Measurements from ENCODE around the gene TBCC. TPM values are rescaled to one million over a fixed set of nuclear protein-coding genes. Genes with fewer than 3 reads are reported as not detected.
"Not testable (repeated sequence)": the region's sequence is repeated elsewhere in the genome, so short reads cannot be mapped to it uniquely, and the experiment has no call there.

TBCC gene
- total RNA-seq, 2 donors from 2014 or later = 26.4 to 33.8 TPM

- no peak for DNase-seq (ENCODE audit: low spot score)
These were observed 1.5 kb downstream of the TBCC start for GRCh38 chr6:42744351-42744893.

GRCh38 chr6:42742116-42742894 is 3.6 kb downstream of the TBCC start:
- ATAC-seq (ENCODE audit: insufficient number of reproducible peaks, low FRiP score, low read depth) (no peak), DNase-seq (ENCODE audit: low spot score) (no peak)

More at GRCh38 chr6:42744351-42744893, 1.5 kb downstream of the TBCC start:
- peak overlapping the region; percentile 99 for H3K4me3 ChIP-seq
- H3K27ac ChIP-seq = no peak overlapping the region
- H3K27me3 ChIP-seq (replicated peaks; ENCODE audit: insufficient read depth) = no peaks in the 10 kb centered on the region
- ATAC-seq (ENCODE audit: insufficient number of reproducible peaks, low FRiP score, low read depth) = no peak
- peaks cover 11 to 41% of the 10 kb centered on the region in 2 donors for H3K4me1 ChIP-seq (ENCODE audit: control insufficient read depth in 1 of 2, low read depth in 2 of 2)
- H3K36me3 ChIP-seq = no peaks in the 10 kb centered on the region
- TF ChIP-seq CTCF (IDR thresholded peaks at IDR 0.05) = no peak
- no peaks in the 10 kb centered on the region for H3K9me3 ChIP-seq

DNA sequence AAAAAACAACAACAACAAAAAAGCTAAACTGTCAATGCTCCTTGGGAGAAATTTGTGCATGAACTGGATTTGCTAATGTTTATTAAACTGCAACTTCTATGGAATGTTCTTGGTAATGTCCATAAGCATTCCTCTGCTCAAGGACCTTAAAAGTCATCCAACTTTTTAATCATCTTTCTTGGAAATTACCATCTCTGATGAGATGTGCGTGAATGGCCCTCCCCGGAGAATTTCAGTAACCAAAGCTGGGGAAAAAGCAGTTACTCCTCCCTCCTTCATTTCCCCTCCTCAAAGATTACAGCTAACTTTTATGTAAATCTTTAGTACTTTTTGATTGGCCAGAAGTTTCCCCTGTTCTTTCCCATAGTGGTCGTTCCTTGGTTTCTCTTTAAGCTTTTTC is 5.2 kb downstream of the TBCC start:
- DNase-seq (ENCODE audit: low spot score) (no peak), ATAC-seq (ENCODE audit: insufficient number of reproducible peaks, low FRiP score, low read depth) (no peak)
- Histone ChIP-seq H3K27me3 (replicated peaks; ENCODE audit: insufficient read depth) (no peaks in the 10 kb centered on the region), H3K27ac (no peak overlapping the region), H3K4me1 (ENCODE audit: control insufficient read depth in 1 of 2, low read depth in 2 of 2) (peaks cover 11 to 26% of the 10 kb centered on the region in 2 donors), H3K9me3 (no peaks in the 10 kb centered on the region), H3K36me3 (no peaks in the 10 kb centered on the region), H3K4me3 (no peak overlapping the region)
- TF ChIP-seq CTCF (IDR thresholded peaks at IDR 0.05) = no peak

More at GRCh38 chr6:42742116-42742894, 3.6 kb downstream of the TBCC start:
- no peaks in the 10 kb centered on the region for H3K9me3 ChIP-seq
- H3K27me3 ChIP-seq (replicated peaks; ENCODE audit: insufficient read depth) = no peaks in the 10 kb centered on the region
- H3K27ac ChIP-seq = no peak overlapping the region
- H3K4me1 ChIP-seq (ENCODE audit: control insufficient read depth in 1 of 2, low read depth in 2 of 2) = peaks cover 11 to 26% of the 10 kb centered on the region in 2 donors
- no peaks in the 10 kb centered on the region for H3K36me3 ChIP-seq
- no peak for TF ChIP-seq CTCF (IDR thresholded peaks at IDR 0.05)
- H3K4me3 ChIP-seq = no peak overlapping the region

GRCh38 chr6:42735976-42736375 is 9.9 kb downstream of the TBCC start:
- Histone ChIP-seq H3K27ac (no peak overlapping the region), H3K27me3 (replicated peaks; ENCODE audit: insufficient read depth) (no peaks in the 10 kb centered on the region), H3K4me3 (no peak overlapping the region), H3K9me3 (no peaks in the 10 kb centered on the region), H3K4me1 (ENCODE audit: control insufficient read depth in 1 of 2, low read depth in 2 of 2) (no peaks in the 10 kb centered on the region), H3K36me3 (no peaks in the 10 kb centered on the region)
- ATAC-seq (ENCODE audit: insufficient number of reproducible peaks, low FRiP score, low read depth) (no peak), DNase-seq (ENCODE audit: low spot score) (no peak)
- TF ChIP-seq CTCF (IDR thresholded peaks at IDR 0.05) = no peak

GRCh38 chr6:42733867-42734481 is 11.9 kb downstream of the TBCC start:
- H3K27ac ChIP-seq; H3K4me3 ChIP-seq; DNase-seq (ENCODE audit: low spot score); H3K9me3 ChIP-seq; H3K36me3 ChIP-seq; H3K27me3 ChIP-seq (replicated peaks; ENCODE audit: insufficient read depth); H3K4me1 ChIP-seq (ENCODE audit: control insufficient read depth in 1 of 2, low read depth in 2 of 2); ATAC-seq (ENCODE audit: insufficient number of reproducible peaks, low FRiP score, low read depth): not testable (repeated sequence)
